Activated naive CD4-positive, alpha-beta T cell treated with anti-CD3 and anti-CD28 coated beads, Interleukin-2, amount 50 U/mL, for 16 hours (primary cell): ENCODE data around the gene RPS14.
"Not testable (repeated sequence)": the region's sequence is repeated elsewhere in the genome, so short reads cannot be mapped to it uniquely, and the experiment has no call there.

ENCODE experiments used
- DNase-seq: peaks from one replicate; pipeline ENCODE4 v3.0.0-alpha.2; 2020

RPS14 gene

GRCh38 chr5:150443242-150444075 lies 6.1 kb downstream of the RPS14 start:
- no peak for DNase-seq

- DNase-seq, result no peak
These were observed 6.8 kb downstream of the RPS14 start for GRCh38 chr5:150442699-150443080.

- no peak for DNase-seq
These were observed 7.5 kb downstream of the RPS14 start for GRCh38 chr5:150441813-150442698.

DNA sequence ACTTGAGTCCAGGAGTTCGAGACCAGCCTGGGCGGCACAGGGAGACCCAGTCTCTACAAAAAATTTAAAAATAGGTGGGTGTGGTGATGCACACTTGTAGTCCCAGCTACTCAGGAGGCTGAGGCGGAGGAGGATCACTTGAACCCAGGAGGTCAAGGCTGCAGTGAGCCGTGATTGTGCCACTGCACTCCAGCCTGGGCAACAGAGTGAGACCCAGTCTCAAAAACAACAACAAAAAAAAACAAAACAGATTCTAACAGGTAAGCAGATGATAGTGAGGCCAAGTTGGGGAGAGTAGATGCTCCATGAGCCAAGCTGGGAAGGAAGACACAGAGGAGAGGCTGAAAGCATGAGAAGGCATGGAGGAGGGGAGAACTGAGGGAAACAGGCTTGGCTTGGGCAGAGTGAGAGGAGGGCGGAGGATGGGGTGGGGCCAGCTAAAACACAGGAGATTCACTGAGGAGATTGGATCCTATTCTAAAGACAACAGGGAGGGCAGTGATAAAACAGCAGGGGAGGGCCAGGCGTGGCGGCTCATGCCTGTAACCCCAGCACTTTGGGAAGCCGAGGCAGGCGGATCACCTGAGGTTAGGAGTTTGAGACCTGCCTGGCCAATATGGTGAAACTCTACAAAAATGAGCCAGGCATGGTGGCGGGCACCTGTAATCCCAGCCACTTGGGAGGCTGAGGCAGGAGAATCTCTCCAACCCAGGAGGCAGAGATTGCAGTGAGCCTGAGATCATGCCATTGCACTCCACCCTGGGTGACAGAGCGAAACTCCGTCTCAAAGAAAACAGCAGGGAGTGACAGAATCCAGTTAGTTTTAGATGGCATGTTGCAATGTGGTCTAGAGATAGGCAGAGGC lies 8.4 kb downstream of the RPS14 start:
- DNase-seq, result no peak

- no peak for DNase-seq
These were observed 10.5 kb downstream of the RPS14 start for GRCh38 chr5:150438873-150439546.

GRCh38 chr5:150436141-150436680 lies 13.3 kb downstream of the RPS14 start:
- DNase-seq, result peak; percentile 91

DNA sequence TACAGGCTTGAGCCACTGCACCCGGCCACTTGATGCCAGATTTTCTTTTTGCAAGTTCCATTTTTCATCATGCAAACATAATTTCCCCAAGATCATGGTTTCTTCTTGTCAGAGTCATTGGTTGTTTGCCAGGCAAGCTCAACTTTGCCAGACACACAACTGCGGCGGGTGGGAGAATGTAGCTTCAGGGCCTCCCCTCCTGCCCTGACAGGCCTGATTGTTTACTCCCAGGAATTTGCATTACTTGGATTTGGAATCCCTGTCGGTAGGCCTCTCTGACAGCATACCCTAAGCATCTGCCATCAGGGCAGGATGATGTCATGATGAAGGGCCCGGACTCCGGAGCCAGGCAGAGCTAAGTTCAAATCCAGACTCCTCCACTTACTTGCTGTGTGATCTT lies 15.1 kb downstream of the RPS14 start:
- no peak for DNase-seq

GRCh38 chr5:150431574-150431973 lies 18.0 kb downstream of the RPS14 start:
- no peak for DNase-seq

DNA sequence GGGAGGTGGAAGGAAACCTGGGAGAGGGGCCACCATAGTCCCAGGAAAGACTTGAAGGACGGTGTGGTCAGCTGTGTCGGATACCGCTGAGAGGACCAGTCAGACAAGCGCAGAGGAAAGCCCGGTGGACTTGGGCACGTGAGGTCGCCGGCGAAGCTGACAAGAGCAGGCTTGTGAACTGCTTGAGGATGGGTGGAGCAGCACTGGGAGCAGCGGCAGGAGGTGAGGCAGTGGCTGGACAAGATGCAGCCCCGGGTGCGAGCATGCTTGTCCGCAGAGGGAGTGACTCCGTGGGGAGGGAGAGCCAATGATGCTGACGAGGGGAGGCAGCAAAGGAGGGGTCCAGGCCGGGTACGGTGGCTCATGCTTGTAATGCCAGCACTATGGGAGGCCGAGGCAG lies 18.5 kb downstream of the RPS14 start:
- no peak for DNase-seq

GRCh38 chr5:150429410-150429873 lies 20.1 kb downstream of the RPS14 start:
- DNase-seq, result no peak

DNA sequence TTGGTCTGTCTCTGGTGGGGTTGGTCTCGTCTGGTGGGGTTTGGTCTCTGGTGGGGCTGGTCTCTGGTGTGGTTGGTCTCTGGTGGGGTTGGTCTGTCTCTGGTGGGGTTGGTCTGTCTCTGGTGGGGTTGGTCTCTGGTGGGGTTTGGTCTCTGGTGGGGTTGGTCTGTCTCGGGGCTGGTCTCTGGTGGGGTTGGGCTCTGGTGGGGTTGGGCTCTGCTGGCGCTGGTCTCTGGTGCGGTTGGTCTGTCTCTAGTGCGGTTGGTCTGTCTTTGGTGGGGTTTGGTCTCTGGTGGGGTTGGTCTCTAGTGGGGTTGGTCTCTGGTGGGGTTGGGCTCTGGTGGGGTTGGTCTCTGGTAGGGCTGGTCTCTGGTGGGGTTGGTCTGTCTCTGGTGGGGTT lies 20.6 kb downstream of the RPS14 start:
- DNase-seq, result no peak

DNA sequence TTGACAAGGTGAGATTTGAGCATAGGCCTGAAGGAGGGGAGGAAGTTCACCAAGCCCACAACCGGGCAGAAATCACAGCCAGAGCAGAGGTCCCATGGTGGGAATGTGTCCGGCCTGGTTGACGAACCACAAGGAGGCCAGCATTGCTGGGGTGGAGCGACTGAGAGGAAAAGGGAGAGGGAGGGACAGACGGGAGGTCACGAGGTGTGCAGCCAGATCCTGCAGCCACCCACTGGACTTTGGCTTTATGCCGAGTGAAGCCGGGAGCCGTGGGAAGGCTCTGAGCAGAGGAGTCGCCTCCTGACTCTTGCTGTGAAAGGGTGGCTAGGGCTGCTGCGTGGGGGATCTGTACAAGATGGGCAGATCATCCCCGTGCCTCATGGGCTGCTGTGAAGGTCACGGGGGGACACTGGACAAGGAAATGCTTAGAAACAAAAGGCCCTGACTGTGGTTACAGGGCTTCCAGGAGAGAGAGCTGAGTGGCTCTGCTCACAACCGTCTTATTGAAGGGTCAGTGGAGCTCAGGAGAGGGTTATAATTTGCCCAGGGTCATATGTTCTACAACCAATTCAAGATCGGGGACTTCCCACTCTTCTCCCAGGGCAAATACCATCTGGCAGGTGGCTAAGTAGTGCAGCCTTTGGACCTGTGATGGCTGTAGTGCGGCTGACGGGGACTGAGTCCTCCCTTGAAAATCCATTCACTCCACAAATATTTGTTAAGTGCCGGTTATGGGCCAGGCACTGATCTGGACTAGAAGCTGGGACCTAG lies 21.2 kb downstream of the RPS14 start:
- DNase-seq, result no peak

- not testable (repeated sequence) for DNase-seq
These were observed 23.4 kb downstream of the RPS14 start for GRCh38 chr5:150426165-150426564.

DNA sequence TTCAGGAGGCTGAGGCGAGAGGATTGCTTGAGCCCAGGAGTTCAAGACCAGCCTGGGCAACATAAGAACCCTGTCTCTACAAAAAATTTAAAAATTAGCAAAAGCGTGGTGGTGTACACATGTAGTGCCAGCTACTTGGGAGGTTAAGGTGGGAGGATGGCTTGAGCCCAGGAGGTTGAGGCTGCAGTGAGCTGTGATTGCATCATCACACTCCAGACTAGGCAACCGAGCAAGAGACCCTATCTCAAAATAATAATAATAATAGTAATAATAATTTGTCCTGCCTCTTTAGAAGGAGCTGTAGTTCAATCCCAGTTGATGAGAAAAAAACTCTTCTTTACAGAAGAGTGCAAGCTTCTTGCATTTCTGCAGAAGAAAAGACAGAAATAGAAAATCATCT lies 26.8 kb downstream of the RPS14 start:
- no peak for DNase-seq

DNA sequence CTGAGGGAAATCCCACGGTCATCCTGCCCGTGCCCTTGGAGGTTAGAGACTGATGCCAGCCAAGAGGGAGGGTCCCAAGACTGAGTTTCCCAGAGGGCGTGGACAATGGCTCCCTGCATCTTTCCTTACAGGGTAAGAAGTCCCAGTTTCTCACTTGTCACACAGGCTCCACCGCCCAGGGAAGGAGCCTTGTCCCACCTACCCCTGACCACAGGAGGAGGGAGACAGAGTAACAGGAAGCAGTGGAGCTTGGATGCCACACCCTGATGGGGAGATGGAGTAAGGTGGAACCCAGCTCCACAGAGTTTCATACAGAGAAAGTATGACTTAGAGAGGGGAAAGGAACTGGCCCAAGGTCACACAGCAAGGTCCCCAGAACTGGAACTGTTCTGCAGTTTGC lies 27.5 kb downstream of the RPS14 start:
- DNase-seq, result no peak

DNA sequence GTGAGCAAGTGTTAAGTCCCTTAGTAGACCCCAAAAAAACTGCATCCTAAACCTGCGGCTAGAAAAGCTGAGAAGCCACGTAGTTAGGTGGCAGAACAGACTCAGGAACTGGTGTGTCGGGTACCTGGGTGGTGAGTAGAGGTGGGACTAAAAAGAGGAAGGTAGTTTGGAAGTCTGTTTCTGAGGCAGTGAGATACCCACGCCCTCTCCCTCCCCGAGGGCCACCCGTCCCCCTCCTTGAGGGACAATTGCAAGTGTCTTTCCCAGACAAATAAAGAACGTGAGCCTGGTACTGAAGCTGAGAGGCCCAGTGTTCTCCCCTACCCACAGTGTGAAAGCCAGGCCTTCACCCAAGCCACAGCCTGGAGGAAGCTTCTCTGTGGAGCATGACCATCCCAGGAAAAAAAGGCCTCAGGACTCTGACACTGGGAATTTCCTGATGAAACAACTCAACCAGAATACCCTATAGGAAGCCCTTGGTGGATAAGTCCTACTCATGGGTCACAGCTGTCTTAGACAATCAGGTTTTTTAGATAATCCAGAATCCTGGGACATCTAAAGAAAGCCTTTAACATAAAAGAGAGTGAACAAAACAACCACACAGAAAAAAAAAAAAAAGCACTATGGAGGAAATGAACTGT lies 29.8 kb downstream of the RPS14 start:
- DNase-seq, result no peak

DNA sequence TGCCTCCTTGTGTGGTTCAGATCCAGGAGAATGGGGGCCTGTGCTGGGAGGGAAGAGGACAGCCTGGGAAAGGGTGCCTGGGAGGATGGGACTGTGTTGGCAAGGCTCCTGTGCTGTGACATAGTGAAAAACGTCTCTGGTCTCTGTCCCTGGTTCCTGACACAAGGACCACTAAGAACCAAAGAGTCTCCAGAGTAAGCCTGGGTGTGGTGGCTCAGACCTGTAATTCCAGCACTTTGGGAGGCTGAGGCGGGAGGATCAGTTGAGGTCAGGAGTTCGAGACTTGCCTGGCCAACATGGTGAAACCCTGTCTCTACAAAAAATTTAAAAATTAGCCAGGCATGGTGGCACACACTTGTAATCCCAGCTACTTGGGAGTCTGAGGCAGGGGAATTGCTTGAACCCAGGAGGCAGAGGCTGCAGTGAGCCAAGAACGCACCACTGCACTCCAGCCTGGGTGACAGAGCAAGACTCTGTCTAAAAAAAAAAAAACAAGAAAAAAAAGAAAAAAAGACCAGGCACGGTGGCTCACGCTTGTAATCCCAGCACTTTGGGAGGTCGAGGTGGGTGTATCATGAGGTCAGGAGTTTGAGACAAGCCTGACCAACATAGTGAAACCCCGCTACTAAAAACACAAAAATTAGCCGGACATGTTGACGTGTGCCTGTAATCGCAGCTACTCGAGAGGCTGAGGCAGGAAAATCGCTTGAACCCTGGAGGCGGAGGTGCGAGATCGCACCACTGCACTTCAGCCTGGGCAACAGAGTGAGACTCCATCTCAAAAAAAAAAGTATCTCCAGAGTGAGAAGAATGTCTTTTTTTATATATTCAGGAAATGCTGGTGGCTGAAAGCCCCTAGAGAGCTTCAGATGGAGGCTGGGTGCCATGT lies 35.4 kb downstream of the RPS14 start:
- not testable (repeated sequence) for DNase-seq

- DNase-seq, result no peak
These were observed 36.2 kb downstream of the RPS14 start for GRCh38 chr5:150413176-150413901.
